HG02973 (cell line): Measurements from ENCODE around the gene FBXL14.

ENCODE experiments used
- ATAC-seq: cut with Tn5 transposase; IDR thresholded peaks from one replicate; pipeline ENCODE4 v1.9.1; 2021; ENCODE audit warnings: moderate library complexity; ENCODE audit not compliant: unreplicated experiment

FBXL14 gene, protein sequence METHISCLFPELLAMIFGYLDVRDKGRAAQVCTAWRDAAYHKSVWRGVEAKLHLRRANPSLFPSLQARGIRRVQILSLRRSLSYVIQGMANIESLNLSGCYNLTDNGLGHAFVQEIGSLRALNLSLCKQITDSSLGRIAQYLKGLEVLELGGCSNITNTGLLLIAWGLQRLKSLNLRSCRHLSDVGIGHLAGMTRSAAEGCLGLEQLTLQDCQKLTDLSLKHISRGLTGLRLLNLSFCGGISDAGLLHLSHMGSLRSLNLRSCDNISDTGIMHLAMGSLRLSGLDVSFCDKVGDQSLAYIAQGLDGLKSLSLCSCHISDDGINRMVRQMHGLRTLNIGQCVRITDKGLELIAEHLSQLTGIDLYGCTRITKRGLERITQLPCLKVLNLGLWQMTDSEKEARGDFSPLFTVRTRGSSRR

DNA sequence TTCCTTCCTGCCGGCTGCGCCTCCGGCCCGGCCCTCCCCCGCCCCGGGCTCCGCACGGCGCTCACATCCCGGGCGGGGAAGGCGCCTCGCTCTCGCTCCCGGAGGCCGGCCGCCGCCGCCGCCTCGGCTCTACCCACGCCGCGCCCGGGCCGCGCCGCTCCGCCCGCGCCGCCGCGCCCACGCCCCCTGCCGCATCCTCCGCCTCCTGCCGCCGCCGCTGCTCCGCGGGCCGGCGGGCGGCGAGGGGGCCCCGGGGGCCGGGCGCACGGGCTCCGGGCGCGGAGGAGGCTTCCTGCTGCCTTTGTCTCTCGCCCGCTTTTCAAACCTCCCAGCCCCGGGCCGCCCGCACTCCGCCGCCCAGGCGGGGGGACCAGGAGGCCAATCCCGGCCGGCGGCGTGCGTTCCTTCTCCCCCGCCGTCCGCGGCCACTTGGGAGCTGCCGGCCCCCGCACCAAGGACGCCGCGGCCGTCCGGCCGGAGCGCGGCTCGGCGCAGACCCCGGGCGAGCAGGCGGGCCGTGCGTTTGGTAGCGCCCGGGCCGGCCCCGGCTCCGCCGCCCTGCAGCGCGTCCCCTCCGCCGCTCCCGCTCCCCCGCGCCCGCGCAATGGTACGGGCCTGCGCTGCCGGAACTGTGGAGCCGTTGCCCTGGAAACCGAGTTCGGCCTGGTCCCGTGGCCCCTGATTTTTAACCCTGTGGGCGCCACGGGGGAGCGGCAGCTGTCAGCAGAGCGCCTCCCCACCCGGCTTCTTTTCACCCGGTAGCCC lies at the start of gene FBXL14:
Gene FBXL14 (minus strand): TSS at position 321 of the 765 bp plus-strand sequence. CDS start 515 bp downstream, outside the sequence.
- ATAC-seq, result peak; percentile 58

DNA sequence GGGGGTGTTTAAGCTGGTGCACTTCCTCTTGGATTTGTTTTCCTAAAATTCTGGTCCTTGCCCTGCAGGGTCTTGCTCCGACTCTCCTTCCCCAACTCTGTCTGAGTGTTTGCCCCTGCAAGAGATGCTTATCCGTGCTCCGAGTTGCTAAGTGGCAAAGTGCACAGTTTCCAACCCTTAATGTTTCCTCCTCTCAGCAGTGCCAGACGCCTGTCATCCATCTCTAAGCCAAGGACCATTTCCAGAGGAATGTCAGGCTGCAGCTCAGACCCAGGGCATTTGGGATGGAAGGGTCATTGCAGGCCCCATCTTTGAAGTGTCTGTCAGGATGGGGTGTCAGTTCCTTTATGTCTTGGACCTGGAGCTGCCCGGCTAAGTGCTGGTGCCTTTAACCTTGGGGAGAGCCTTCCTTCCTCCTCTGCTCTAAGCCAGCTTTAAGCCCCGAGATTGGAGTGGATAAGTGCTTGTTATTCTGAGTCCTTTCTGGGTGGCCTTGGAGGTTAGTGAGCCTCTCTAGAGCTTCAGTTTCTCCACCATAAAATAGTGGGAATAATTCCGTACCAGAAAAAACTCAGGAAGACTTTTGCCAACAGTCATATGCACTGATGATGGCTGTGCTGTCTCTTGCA lies 49.6 kb upstream of the FBXL14 start:
- ATAC-seq, result no peak

DNA sequence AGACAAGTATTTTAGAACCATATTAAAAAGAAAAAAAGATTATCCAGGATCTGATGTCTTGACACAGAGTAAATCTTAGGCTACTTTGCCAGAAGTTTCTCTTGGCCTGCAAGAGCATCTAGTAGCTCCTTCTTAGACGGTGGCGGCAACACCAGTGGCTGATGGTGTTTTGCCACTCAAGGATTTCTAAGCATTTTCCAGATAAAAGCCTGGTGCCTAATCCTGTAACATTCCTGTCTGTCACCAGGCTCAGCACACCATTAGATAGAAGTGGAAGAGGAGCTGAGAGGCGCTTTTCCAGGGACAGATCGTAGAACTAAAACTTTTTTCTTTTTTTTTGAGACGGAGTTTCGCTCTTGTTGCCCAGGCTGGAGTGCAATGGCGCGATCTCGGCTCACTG lies 48.7 kb upstream of the FBXL14 start:
- no peak for ATAC-seq

DNA sequence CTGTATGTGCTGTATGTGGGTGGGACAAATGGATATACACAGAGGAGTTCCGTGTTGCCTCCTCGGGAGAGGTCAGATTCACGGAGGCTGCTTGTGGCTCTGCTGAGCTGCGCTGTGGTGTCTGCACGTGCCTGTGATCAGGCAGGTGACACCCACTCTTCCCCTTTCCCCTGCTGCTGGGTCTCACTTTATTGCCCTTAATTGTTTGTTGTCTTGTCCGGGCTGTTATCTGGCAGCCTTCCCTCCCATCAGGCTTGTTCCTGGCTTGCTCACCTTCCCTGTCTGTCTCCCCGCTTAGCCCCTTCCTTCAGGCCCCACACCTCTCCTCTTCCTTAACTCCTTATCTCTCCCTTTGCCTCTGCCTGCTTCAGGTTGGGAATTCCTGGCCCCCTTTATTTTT lies 48.1 kb upstream of the FBXL14 start:
- ATAC-seq, result no peak

DNA sequence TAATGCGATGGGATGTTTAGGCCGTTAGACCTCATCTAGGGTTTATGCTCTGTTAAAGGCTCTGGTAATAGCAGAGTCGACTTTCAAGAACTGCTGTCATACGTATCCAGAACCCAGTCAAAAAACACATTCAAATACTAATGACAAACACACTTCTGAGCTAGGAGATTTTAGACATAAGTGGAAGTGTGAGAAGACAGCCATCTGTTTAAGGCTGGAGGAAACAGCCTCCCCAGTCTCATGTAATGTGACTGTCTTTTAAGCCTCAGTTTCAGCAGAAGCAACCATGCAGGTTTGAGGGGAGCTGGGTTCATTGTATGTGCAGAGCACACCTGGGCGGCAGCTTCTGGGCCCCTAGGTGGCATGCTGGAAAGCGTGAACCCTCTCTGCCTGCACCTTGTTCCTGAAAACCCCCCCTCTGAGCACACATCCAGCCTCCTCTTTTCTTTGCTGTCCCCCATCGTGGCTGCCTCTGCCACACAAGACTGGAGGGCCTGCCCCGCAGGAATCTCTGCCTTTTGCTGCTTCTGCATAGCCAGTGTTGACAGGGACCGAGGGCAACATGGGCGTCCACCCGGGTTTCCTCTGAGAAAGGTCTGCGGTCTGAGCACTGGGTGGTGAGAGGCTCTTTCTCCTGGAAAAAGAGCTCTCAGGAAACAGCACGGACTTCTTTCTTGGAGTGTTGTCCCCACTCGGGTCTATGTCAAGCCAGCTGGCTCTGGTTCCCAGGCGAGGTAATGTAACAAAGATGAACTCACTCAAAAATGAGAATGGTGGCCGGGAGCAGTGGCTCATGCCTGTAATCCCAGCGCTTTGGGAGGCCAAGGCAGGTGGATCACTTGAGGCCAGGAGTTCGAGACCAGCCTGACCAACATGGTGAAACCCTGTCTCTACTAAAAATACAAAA lies 46.2 kb upstream of the FBXL14 start:
- no peak for ATAC-seq

DNA sequence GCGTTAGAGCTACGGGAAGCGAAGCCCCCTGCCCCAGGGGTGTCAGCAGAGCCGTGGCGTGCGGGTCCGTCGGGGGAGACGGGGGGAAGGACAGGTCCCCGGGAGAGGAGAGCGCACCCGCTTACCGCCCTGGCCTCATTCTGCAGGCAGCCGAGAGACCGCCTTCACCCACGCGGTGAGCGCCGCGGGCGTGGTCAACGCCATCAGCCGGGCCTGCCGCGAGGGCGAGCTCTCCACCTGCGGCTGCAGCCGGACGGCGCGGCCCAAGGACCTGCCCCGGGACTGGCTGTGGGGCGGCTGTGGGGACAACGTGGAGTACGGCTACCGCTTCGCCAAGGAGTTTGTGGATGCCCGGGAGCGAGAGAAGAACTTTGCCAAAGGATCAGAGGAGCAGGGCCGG lies 45.2 kb upstream of the FBXL14 start:
- ATAC-seq, result no peak

DNA sequence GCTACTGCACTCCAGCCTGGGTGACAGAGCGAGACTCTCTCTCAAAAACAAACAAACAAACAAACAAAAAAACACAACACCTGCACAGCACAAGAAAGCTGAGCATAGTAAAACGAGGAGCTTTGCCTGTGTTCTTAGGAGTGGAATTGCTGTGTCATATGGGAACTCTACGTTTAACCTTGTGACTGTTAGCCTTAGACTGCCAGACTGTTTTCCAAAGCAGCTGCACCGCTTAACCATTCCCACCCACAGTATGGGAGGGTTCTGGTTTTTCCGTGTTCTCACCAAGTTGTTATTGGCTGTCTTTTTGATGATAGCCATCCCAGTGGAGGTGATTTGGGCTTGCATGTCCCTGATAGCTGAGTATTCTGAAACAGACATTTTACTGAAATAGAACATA lies 43.8 kb upstream of the FBXL14 start:
- no peak for ATAC-seq

DNA sequence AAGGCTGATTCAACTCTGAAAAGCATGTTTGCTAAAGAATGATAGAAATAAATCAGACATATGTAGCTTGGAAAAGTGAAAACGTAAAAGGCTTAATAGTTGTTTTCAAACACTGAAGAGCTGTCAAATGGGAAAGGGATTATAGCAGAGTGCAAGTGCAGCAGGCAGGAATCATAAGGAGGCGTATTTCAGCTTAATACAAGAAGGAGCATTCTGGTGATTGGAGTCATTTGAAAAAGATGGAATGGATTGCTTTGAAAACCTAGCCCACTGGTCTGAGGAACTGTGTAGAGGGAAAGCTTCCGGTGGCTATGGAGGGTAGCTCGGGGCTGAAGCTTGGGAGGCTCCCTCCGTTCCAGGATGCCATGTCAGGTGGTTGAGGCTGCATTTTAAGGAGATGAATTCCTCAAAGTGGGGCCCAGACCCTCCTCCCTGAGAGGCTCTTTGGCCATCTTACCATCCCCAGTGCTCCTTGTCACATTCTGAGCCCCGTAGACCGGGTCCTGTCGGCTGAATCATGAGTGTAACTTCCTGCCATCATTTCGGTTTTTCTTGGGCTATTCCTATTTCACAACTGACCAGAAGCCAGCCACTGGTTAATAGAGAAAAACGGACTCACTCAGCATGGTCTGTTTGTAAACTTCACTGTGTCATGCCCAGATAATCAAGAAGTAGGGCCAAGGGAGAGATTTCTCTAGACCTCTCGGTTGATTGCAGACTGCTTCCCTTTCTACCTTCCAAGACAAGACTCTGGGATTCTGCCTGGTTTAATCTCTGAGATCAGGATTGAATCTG lies 41.1 kb upstream of the FBXL14 start:
- ATAC-seq, result no peak

DNA sequence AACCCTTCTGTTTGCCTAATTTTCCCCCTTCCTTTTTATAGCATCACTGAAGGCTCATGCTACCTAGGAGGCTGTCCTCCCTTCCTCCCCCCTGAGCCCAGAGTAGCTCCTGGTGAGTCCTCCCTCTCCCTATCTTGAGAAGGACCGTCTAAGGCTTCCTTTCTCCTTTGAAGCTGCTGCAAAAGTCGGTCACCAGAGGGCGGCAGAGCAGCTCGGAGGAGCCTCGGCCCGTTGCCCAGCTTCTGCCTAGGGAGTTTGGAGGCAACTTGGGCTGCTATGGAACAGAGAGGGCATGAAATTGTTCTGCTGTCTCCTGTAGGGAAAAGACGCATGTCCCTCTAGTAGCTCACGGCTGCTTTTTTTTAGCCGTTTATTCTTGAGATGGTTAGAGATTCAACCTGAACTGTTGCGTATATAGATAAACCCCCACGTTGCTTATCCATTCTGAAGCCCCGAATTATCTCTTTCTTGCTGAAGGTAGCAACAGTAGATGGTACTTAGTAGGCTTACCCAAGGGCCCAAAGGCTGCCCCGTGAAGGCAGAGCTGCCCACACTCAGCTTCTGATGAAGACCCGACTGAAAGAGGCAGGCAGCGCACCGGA lies 40.3 kb upstream of the FBXL14 start:
- ATAC-seq, result no peak

DNA sequence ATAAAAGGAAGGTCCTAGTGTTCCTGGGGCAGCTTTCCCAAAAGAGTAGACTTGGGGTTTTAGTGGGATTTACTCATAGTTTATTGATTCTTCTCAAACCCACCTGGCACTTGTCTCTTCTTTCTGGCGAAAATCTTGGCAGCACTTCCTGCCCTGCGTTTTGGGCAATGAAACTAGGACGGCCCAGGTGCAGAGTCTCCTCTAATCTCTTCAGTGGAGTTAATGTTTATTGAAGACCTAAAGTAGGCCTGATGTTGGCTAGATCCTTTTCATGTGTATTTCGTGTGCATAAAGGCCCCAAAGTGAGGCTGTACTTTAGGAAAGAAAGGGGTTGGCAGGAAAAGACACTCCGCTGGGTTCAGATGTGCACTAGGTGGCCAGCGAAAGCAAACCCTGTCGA lies 39.8 kb upstream of the FBXL14 start:
- ATAC-seq, result no peak

DNA sequence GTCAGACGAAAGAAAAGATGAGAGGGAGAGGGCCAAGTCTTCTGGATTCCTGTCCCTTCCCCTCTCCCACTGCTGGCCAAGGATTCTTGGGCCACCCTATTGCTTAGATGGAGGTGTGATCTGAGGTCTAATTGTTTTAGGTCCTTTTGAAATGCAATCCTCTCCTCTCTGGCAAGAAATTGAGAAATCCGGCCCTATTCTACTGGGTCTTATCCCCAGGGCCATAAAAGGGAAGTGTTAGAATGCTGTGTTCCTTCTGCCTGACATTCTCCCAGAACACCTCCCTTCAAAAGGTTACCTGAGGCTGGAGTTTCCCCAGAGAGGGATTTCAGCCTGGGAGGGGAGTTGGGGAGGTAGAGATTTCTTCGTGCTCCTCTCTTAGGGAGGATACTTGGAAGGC lies 39.1 kb upstream of the FBXL14 start:
- no peak for ATAC-seq

DNA sequence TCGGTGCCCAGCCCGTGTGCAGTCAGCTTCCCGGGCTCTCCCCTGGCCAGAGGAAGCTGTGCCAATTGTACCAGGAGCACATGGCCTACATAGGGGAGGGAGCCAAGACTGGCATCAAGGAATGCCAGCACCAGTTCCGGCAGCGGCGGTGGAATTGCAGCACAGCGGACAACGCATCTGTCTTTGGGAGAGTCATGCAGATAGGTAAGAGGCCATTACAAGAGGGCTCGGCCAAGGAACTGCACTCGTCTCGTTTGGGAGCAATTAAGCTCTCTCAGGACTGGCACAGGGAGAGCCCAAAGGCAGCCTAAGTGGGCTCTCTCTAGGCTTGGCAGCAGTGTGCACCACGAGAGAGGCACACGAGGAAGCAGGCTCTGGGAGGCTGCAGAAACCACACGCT lies 38.3 kb upstream of the FBXL14 start:
- ATAC-seq, result no peak

DNA sequence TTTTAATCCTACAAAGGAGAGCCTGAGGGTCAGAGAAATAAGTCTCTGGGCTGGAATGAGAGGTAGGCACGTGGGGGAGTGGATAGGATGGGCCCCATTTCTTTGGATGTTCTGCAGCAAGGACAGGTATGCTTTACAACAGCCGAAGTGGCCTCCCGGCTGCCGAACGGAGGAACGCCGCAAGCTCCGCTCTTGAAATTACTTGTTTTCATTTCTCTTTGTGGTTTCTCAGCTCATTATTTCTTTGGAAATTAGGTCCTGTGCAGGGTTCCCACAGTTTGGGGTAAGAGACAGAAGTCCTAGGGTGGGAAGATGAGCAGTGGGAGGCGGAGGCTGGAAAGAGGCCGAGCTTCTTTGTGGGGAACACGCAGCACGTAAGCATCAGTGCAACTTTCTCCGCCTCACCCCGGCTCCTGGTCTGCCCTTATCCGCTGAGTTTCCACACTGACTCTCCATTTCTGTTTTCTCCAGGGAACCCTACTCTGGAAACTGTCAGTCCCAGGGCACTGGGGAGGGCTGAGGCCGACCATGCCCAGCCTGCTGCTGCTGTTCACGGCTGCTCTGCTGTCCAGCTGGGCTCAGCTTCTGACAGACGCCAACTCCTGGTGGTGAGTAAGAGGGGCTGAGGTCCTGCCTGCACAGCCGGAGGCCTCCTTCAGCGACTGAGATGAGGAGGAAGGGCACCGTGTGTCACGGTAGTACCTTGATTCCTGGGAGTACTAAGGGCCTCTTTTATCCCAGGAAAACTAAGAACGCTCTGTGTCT lies 36.6 kb upstream of the FBXL14 start:
- ATAC-seq, result no peak

DNA sequence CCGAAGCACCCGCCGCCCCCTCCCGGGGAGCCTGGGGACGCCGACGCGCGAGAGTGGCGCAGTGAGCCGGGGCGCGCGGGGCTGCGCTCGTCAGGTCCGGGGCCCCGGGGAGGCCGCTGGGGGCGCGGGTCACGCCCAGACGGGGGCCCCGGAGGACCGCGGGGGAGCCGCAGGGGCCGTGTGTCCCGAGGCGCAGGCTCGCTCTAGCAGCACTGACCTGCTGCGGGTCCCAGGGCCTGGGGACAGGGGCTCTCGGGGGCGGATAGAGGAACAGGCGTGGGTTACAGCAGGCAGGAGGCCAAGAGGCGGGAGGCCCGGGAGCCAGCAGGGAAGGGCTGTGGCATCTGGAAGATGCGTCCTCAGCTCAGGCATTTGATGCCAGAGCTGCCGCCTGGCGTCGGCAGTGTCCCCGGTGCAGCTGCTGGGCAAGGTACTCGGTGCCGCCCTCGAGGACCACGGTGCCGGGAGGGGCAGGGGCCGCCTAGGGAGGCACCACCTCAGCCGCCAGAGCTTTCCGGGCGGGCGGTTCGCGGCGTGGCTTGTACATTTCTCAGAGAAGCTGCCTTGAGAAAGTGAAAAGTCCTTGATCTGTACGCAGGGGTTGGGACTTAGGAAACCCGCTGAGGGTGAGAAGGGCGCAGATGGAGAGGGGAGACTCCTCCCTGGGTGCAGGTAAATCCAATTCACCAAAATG lies 35.9 kb upstream of the FBXL14 start:
- no peak for ATAC-seq

DNA sequence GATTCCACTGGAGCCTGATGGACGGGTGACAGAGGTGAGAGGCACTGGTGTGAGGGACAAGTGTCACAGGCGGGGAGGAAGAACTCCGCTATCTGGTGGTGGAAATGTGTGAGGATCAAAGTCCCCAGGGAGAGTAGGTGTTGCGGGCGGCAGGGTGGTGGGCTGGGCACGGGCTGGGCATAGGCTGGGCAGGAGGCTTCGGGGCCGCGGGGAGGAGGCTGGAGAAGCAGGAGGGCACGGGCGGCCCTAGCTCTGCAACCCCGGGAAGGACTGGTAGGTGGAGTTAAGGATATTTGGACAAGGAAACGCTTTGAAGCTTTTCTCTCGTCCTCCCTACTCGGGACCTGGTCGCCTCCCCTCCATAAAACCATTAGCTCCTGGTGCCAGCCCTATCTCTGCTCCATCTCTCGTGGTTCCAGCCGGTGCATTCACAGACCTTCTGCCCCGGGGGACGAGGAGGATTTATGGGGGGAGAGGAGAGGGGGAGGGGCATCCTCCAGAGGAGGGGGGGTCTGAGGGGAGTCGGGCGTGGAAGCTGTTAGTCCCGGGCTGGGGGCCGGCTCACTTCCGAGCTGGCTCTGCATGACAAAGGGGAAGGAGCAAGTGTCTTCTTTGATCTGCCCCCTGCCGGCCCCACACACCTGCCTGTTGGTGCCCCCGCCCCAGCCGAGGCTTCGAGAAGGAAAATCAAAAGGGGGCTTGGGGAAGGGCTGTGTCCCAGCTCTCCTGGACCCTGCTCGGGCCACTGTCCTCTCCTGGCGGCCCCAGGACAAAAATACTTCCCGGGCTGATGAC lies 35.2 kb upstream of the FBXL14 start:
- no peak for ATAC-seq

DNA sequence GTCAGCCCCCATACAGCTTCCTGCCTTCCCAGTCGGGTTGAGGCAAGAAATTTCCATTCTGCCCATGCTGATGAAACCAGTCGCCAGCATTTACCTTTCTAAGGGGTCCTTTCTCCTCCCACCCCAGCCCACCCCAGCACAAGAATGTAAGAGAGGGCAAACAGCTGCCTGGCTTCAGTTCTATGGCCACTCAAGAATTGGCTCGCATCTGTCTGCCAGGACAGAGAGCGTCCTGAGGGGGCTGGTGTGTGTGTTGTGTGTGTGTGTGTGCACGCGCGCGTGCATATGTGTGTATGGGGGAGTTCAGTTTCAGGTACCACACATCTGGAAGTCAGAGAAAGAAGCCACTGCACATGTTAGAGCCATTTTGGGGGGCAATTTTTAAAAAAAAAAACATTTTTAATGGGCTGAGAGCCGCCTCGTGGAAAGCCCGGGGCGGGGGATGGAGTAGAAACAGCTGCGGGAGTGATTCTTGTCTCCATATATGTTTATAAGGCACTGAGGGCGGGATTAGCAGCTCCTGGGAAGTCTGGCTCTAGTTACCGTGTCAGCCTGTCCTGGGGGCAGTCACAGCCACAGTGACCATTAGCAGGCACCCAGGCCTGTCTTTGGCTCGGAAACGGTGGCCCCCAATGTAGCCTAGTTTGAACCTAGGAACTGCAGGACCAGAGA lies 34.4 kb upstream of the FBXL14 start, which contains the start of gene WNT5B:
Gene WNT5B (plus strand): TSS at position 566 of the 672 bp plus-strand sequence. CDS start 2,124 bp downstream, outside the sequence.
- ATAC-seq, result no peak

DNA sequence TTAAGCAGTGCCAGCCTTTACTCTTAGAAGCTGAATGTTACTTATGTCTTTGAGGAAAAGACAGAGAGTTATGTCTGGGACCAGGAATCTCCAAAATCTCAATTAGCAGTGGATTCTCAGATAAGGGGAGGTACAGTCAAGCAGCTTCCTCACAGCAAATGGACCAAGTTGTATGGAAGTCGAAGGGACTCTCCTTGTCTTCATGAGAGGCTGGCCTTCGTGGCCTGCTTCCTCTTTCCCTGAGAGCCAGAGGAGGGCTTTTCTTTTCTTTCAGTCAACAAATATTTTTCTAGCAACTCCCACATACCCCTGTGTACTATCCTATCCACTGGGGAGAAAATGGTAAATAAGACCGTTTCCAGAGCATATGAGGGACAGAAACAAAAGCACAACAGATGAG lies 28.0 kb upstream of the FBXL14 start:
- ATAC-seq, result no peak
